A549 (cell line): Measurements from ENCODE around the gene CLDN25.

Experiments used
- BHLHE40 ChIP-seq: IDR thresholded peaks from 2 replicates; pipeline ENCODE4 v1.6.1; 2012; ENCODE audit warnings: low read depth, low read length, inconsistent platforms
- CEBPB ChIP-seq, 2 experiments: fragments of >200 bp in 1 of 2; sonication (Bioruptor Twin) in 1 of 2; formaldehyde crosslinking in 1 of 2; IDR thresholded peaks; 2 replicates each; pipeline ENCODE4 v1.6.1; 2012 to 2016
- CHD2 ChIP-seq: fragments of 150-350 bp; IDR thresholded peaks from 2 replicates; pipeline ENCODE4 v1.6.1; 2014; ENCODE audit warnings: low read length; ENCODE audit not compliant: partially characterized antibody
- EP300 ChIP-seq, 2 experiments: fragments of >200 bp; sonication (Bioruptor Twin); formaldehyde crosslinking; IDR thresholded peaks; 2 replicates in 1 of 2; 3 replicates in 1 of 2; pipeline ENCODE4 v1.6.1; 2016 to 2017
- JUN ChIP-seq, 2 experiments: fragments of >200 bp; sonication (Bioruptor Twin); formaldehyde crosslinking; IDR thresholded peaks; 2 replicates in 1 of 2; 3 replicates in 1 of 2; pipeline ENCODE4 v1.6.1; 2016 to 2017
- KDM5A ChIP-seq: fragments of 200-600 bp; sonication (generic); IDR thresholded peaks from 2 replicates; pipeline ENCODE4 v1.6.1; 2016; ENCODE audit warnings: antibody characterized with exemption, mild to moderate bottlenecking
- NFE2L2 ChIP-seq: fragments of 150-350 bp; conservative IDR thresholded peaks from 2 replicates; pipeline ENCODE4 v1.6.1; 2014; ENCODE audit warnings: low read length
- NPAS2 ChIP-seq: fragments of 250-450 bp; sonication (Bioruptor Pico); IDR thresholded peaks from 2 replicates; pipeline ENCODE4 v1.8.0; 2022; ENCODE audit warnings: mild to moderate bottlenecking, moderate library complexity, borderline replicate concordance
- POLR2A ChIP-seq: IDR thresholded peaks from 2 replicates; pipeline ENCODE4 v1.6.1; 2012; ENCODE audit warnings: mild to moderate bottlenecking, low read length
- RAD21 ChIP-seq, 2 experiments: fragments of >200 bp in 1 of 2; sonication (Bioruptor Twin) in 1 of 2; formaldehyde crosslinking in 1 of 2; IDR thresholded peaks in 1 of 2; conservative IDR thresholded peaks in 1 of 2; 2 replicates in 1 of 2; 3 replicates in 1 of 2; pipeline ENCODE4 v1.6.1; 2012 to 2018; ENCODE audit warnings: inconsistent platforms in 1 of 2
- SMC3 ChIP-seq: fragments of >200 bp; sonication (Bioruptor Twin); formaldehyde crosslinking; IDR thresholded peaks from 3 replicates; pipeline ENCODE4 v1.6.1; 2018; ENCODE audit warnings: inconsistent platforms
- TF ChIP-seq, protein P1 (sequence below): IDR thresholded peaks from 2 replicates; pipeline ENCODE4 v1.6.1; 2012; ENCODE audit warnings: low read depth, borderline replicate concordance
- TF ChIP-seq, protein P2 (sequence below): fragments of >200 bp; sonication (Bioruptor Twin); formaldehyde crosslinking; IDR thresholded peaks from 3 replicates; pipeline ENCODE4 v1.5.1; 2016
- TF ChIP-seq, protein P3 (sequence below): IDR thresholded peaks from 2 replicates; pipeline ENCODE4 v1.6.1; 2012

DNA sequence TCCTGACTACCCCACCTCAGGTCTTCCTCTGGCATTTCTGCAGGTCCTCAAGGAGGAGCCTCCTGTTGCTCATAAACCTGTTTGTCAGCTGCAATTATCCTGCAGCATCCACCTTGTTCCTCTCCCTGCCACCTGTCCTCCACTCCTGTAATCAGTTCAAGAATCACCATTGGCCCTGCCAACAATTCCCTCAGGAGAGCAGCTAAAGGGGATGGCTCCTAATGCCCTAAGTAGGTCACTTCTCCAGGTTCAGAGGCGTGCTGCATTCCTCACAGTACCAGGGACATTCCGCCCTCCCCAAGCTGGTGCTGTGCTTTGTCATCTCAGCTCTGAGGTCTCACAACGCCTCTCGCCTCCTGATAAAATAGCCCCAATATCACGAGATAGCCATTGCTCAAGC is 2.1 kb downstream of the CLDN25 start:
- TF ChIP-seq, protein P1, sequence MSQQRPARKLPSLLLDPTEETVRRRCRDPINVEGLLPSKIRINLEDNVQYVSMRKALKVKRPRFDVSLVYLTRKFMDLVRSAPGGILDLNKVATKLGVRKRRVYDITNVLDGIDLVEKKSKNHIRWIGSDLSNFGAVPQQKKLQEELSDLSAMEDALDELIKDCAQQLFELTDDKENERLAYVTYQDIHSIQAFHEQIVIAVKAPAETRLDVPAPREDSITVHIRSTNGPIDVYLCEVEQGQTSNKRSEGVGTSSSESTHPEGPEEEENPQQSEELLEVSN, result no peak
- TF ChIP-seq RAD21 (conservative IDR thresholded peaks at IDR 0.05 in 1 of 2, IDR thresholded peaks at IDR 0.05 in 1 of 2) (no peak), POLR2A (no peak), NFE2L2 (no peak), KDM5A (no peak), CEBPB (IDR thresholded peaks at IDR 0.05) (no peak), BHLHE40 (no peak), EP300 (IDR thresholded peaks at IDR 0.05) (no peak), NPAS2 (CRISPR knock-in tag) (no peak), JUN (IDR thresholded peaks at IDR 0.05) (no peak), CHD2 (no peak), SMC3 (no peak)
- TF ChIP-seq, protein P2, sequence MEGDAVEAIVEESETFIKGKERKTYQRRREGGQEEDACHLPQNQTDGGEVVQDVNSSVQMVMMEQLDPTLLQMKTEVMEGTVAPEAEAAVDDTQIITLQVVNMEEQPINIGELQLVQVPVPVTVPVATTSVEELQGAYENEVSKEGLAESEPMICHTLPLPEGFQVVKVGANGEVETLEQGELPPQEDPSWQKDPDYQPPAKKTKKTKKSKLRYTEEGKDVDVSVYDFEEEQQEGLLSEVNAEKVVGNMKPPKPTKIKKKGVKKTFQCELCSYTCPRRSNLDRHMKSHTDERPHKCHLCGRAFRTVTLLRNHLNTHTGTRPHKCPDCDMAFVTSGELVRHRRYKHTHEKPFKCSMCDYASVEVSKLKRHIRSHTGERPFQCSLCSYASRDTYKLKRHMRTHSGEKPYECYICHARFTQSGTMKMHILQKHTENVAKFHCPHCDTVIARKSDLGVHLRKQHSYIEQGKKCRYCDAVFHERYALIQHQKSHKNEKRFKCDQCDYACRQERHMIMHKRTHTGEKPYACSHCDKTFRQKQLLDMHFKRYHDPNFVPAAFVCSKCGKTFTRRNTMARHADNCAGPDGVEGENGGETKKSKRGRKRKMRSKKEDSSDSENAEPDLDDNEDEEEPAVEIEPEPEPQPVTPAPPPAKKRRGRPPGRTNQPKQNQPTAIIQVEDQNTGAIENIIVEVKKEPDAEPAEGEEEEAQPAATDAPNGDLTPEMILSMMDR, result no peak
- TF ChIP-seq, protein P3, sequence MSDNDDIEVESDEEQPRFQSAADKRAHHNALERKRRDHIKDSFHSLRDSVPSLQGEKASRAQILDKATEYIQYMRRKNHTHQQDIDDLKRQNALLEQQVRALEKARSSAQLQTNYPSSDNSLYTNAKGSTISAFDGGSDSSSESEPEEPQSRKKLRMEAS, result no peak
